OCI-LY3 (cell line): ENCODE data around the gene RC3H2.
A peak's percentile ranks its signal among the peaks of the same experiment; 100 is the strongest.
"Not testable (repeated sequence)": the region's sequence is repeated elsewhere in the genome, so short reads cannot be mapped to it uniquely, and the experiment has no call there.

ENCODE experiments used
- H2AFZ ChIP-seq: fragments of 200-600, 300-600 bp; shearing (Covaris generic); 2 replicates; pipeline ENCODE4 v1.6.0; 2014; ENCODE audit warnings: antibody characterized with exemption, low read depth, low read length
- H3K27ac ChIP-seq: fragments of 200-600, 300-600 bp; sonication (generic); 2 replicates; pipeline ENCODE4 v1.5.1; 2014; ENCODE audit warnings: mild to moderate bottlenecking, low read length, moderate library complexity, mixed read lengths
- H3K27me3 ChIP-seq: fragments of 200-600, 300-600 bp; sonication (generic); 2 replicates; pipeline ENCODE4 v1.6.1; 2014; ENCODE audit warnings: low read depth, low read length, mixed read lengths
- H3K36me3 ChIP-seq: fragments of 200-600, 300-600 bp; sonication (generic); replicated peaks from 2 replicates; pipeline ENCODE3; 2014; ENCODE audit warnings: low read depth, low read length, mixed read lengths
- H3K4me1 ChIP-seq: fragments of 300-600, 200-600 bp; sonication (generic); 2 replicates; pipeline ENCODE4 v1.6.1; 2014; ENCODE audit warnings: low read length, mixed read lengths
- H3K4me2 ChIP-seq: fragments of 200-600, 300-600 bp; sonication (generic); 2 replicates; pipeline ENCODE4 v1.6.1; 2014; ENCODE audit warnings: low read length, mixed read lengths
- H3K4me3 ChIP-seq: fragments of 300-600, 200-600 bp; sonication (generic); 2 replicates; pipeline ENCODE4 v1.5.1; 2014; ENCODE audit warnings: antibody characterized with exemption, mild to moderate bottlenecking, low read length, moderate library complexity
- H3K79me2 ChIP-seq: fragments of 300-600, 200-600 bp; shearing (Covaris generic); 2 replicates; pipeline ENCODE4 v1.6.1; 2014; ENCODE audit warnings: mild to moderate bottlenecking, low read length, mixed read lengths
- H3K9ac ChIP-seq: fragments of 300-600, 200-600 bp; shearing (Covaris generic); 2 replicates; pipeline ENCODE4 v1.6.0; 2014; ENCODE audit warnings: mild to moderate bottlenecking, low read length, moderate library complexity
- H3K9me3 ChIP-seq: fragments of 200-600, 300-600 bp; shearing (Covaris generic); 2 replicates; pipeline ENCODE4 v1.6.1; 2014; ENCODE audit warnings: low read length, mixed read lengths; ENCODE audit not compliant: insufficient read depth
- H4K20me1 ChIP-seq: fragments of 200-600, 300-600 bp; sonication (generic); 2 replicates; pipeline ENCODE4 v1.6.1; 2016; ENCODE audit warnings: low read length, mixed read lengths; ENCODE audit not compliant: insufficient read depth
- EZH2phosphoT487 ChIP-seq: fragments of 200-600 bp; shearing (Covaris generic); IDR thresholded peaks from 2 replicates; pipeline ENCODE4 v1.6.1; 2018; ENCODE audit warnings: antibody characterized with exemption, mixed run types, low read depth
- TF ChIP-seq, protein P1 (sequence below): fragments of 200-600, 300-600 bp; sonication (generic); IDR thresholded peaks from 2 replicates; pipeline ENCODE4 v1.5.1; 2014; ENCODE audit warnings: antibody characterized with exemption, low read length, low read depth

The RC3H2 gene

DNA sequence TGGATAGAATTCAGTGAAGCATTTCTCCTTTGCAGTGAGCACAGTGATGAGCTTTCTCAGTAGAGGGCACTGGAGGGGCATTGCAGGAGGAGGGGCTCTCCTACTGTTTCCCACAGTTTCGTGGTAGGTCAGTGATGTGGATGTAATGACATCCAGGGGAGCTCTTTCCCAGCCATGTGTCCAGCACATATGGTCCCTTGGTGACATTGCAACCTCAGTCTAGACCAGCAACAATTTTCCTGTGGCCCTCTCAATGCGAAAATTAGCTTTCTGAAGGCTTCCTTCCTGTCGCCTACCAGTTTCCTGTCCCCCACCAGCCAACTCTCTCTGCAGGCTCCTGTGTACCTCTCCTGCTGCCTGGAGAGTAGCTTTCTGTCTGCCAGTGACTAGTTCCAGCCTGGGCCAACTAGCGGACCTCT is 69.8 kb downstream of the RC3H2 start:
- no peaks in the 10 kb centered on the region for H3K9me3 ChIP-seq
- H3K36me3 ChIP-seq: no peaks in the 10 kb centered on the region
- H4K20me1 ChIP-seq: no peaks in the 10 kb centered on the region
- H3K79me2 ChIP-seq: no peaks in the 10 kb centered on the region
- H3K27me3 ChIP-seq: no peaks in the 10 kb centered on the region
- no peak overlapping the region for H3K27ac ChIP-seq
- H3K4me3 ChIP-seq: peak overlapping the region; percentile 46
- H3K4me2 ChIP-seq: peak overlapping the region; percentile 48
- H2AFZ ChIP-seq: peak overlapping the region; percentile 94
- H3K9ac ChIP-seq: no peak overlapping the region
- no peak for TF ChIP-seq EZH2phosphoT487
- TF ChIP-seq, protein P1, sequence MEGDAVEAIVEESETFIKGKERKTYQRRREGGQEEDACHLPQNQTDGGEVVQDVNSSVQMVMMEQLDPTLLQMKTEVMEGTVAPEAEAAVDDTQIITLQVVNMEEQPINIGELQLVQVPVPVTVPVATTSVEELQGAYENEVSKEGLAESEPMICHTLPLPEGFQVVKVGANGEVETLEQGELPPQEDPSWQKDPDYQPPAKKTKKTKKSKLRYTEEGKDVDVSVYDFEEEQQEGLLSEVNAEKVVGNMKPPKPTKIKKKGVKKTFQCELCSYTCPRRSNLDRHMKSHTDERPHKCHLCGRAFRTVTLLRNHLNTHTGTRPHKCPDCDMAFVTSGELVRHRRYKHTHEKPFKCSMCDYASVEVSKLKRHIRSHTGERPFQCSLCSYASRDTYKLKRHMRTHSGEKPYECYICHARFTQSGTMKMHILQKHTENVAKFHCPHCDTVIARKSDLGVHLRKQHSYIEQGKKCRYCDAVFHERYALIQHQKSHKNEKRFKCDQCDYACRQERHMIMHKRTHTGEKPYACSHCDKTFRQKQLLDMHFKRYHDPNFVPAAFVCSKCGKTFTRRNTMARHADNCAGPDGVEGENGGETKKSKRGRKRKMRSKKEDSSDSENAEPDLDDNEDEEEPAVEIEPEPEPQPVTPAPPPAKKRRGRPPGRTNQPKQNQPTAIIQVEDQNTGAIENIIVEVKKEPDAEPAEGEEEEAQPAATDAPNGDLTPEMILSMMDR: peak; percentile 42
- H3K4me1 ChIP-seq: peaks cover 5% of the 10 kb centered on the region; the same call in 1 of the 2 replicates

DNA sequence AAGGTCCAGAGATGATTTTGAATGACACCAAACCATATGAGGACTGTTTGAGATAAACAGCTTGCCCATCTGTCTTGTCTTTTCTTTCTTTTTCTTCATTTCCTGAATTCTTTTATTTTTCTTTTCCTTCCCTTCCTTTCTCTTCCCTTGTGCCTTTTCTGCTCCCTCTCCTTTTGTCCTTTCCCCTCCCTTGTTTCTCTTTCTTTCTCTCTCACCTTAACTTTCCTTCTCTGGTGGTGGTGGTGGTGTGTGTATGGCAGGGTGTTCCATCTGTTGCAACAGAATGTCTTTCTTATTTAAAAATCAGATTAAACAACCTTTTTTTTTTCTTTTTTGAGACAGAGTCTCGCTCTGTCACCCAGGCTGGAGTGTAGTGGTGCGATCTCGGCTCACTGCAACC is 73.0 kb downstream of the RC3H2 start:
- Histone ChIP-seq H3K27me3 (no peaks in the 10 kb centered on the region), H3K4me1 (peaks cover 10% of the 10 kb centered on the region), H4K20me1 (peaks cover 5% of the 10 kb centered on the region; the same call in 1 of the 2 replicates), H2AFZ (no peak overlapping the region), H3K79me2 (peaks cover 12% of the 10 kb centered on the region), H3K4me3 (no peak overlapping the region), H3K4me2 (no peak overlapping the region), H3K9me3 (no peaks in the 10 kb centered on the region), H3K9ac (no peak overlapping the region), H3K27ac (no peak overlapping the region), H3K36me3 (no peaks in the 10 kb centered on the region)
- TF ChIP-seq EZH2phosphoT487: no peak
- TF ChIP-seq, protein P1: no peak

DNA sequence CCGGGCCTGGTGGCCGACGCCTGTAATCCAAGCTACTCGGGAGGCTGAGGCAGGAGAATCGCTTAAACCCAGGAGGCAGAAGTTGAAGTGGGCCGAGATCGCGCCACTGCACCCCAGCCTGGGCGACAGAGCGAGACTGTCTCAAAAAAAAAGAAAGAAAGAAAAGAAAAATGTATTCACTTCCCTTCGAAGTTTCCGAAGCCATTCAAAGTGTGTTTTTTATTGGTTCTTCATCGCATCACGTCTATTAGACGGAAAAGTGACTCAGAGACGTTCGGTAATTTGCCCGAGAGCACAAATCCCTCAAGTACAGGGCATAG is 76.2 kb downstream of the RC3H2 start:
- H4K20me1 ChIP-seq, H3K9me3 ChIP-seq, H3K36me3 ChIP-seq, H3K27me3 ChIP-seq: not testable (repeated sequence)
- Histone ChIP-seq H3K79me2 (peaks cover 30% of the 10 kb centered on the region), H3K27ac (peak overlapping the region; percentile 80), H3K4me1 (peaks cover 10% of the 10 kb centered on the region), H2AFZ (peak overlapping the region; percentile 98), H3K4me2 (peak overlapping the region; percentile 59), H3K4me3 (peak overlapping the region; percentile 100), H3K9ac (peak overlapping the region; percentile 98)

DNA sequence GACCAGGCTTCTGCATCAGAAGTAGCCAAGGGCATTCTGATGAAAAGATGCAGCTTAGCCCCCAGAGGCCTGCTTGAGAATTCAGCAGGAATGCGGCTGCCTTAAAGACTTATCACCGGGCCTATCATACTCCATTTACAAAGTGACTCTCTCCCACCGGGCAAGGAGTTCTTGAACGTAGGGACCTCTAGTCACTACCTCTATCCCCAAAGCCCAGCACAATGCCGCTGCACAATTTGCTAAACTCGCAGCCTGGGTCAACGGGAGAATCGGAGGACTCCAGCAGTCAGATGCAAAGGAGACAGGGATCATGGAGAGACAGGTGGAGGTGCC is 77.4 kb downstream of the RC3H2 start:
- Histone ChIP-seq H3K9me3 (no peaks in the 10 kb centered on the region), H3K4me2 (peak overlapping the region; percentile 99), H3K27me3 (no peaks in the 10 kb centered on the region), H3K9ac (peak overlapping the region; percentile 98), H3K27ac (0 out of 2 replicates have a peak overlapping the region, but pooled peaks have one; percentile 80), H3K36me3 (peaks cover 4% of the 10 kb centered on the region), H4K20me1 (peaks cover 9% of the 10 kb centered on the region; the same call in 1 of the 2 replicates), H3K4me1 (peaks cover 10% of the 10 kb centered on the region), H3K4me3 (peak overlapping the region; percentile 100), H2AFZ (peak overlapping the region; percentile 94; the same call in 1 of the 2 replicates), H3K79me2 (peaks cover 30% of the 10 kb centered on the region)
- TF ChIP-seq EZH2phosphoT487: no peak
- TF ChIP-seq, protein P1: no peak

DNA sequence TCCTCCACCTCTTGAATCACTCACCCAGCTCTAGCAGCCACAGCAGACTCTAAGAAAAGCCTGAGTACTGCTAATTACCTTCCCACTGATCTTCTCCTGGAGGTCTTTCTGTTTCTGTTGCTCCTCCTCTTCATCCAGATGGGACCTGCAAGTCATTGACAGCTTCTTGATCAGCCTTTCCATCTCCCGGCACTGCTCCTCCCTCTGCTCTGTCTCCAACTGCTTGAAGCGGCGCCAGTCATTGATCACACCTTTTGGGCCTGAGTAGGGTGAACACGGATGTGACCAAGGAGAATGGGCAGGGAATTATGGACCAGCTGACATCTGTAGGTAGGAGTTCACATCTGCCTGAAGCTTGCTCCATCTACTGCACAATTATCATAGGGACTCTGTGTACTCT is 82.2 kb downstream of the RC3H2 start:
- Histone ChIP-seq H3K9ac (no peak overlapping the region), H4K20me1 (peaks cover 9% of the 10 kb centered on the region; the same call in 1 of the 2 replicates), H3K79me2 (peaks cover 26% of the 10 kb centered on the region), H3K27ac (no peak overlapping the region), H2AFZ (no peak overlapping the region), H3K4me3 (no peak overlapping the region), H3K9me3 (no peaks in the 10 kb centered on the region), H3K27me3 (no peaks in the 10 kb centered on the region), H3K4me1 (peaks cover 10% of the 10 kb centered on the region), H3K36me3 (peaks cover 20% of the 10 kb centered on the region), H3K4me2 (no peak overlapping the region)
- TF ChIP-seq EZH2phosphoT487: no peak
- TF ChIP-seq, protein P1: no peak
